ENCODE results near the gene CFTR. TPM values are rescaled to one million over a fixed set of nuclear protein-coding genes. Genes with fewer than 3 reads are reported as not detected.

CFTR gene
- total RNA-seq, 1 experiment from 2014 or later, result 1.2 TPM

- no peak overlapping the region for H3K4me2 ChIP-seq (ENCODE audit: insufficient read depth, insufficient read length, low read length)
- no peak overlapping the region for H4K91ac ChIP-seq (ENCODE audit: insufficient read length, low read depth, low read length)
- H3K79me2 ChIP-seq (ENCODE audit: insufficient read depth, low read length), result no peaks in the 10 kb centered on the region
- H3K56ac ChIP-seq (ENCODE audit: insufficient read length, low read depth, low read length), result no peak overlapping the region
- no peaks in the 10 kb centered on the region for H3K79me1 ChIP-seq (ENCODE audit: insufficient read depth, low read depth, low read length, poor library complexity, severe bottlenecking)
- no peak overlapping the region for H3T11ph ChIP-seq (ENCODE audit: low read length)
- Mint-ChIP-seq H3K27me3 (ENCODE audit: low read depth) (no peaks in the 10 kb centered on the region), H3K4me1 (peaks cover 24 to 25% of the 10 kb centered on the region in 2 experiments), H3K36me3 (ENCODE audit: insufficient read depth in 1 of 3, low read depth in 3 of 3) (no peaks in the 10 kb centered on the region), H3K9me3 (no peaks in the 10 kb centered on the region), H3K4me3 (no peak overlapping the region), H3K27ac (no peak overlapping the region)
- no peak overlapping the region for H2BK20ac ChIP-seq (ENCODE audit: low read depth, low read length, poor library complexity, severe bottlenecking)
- no peak for DNase-seq
- H3K4me1 ChIP-seq (ENCODE audit: insufficient read depth, low read length), result no peaks in the 10 kb centered on the region
- no peak overlapping the region for H2AK5ac ChIP-seq (ENCODE audit: insufficient read length, low read length)
- H2BK5ac ChIP-seq (ENCODE audit: insufficient read length, low read length), result no peak overlapping the region
- H4K20me1 ChIP-seq (ENCODE audit: control insufficient read depth, insufficient read depth, insufficient read length), result no peaks in the 10 kb centered on the region
- no CpG with 5 or more reads among the region's 2 CpGs for WGBS (ENCODE audit: extremely low coverage, insufficient read length, low lambda C conversion rate)
- H2BK15ac ChIP-seq (ENCODE audit: low read depth, low read length), result no peak overlapping the region
- H3K18ac ChIP-seq (ENCODE audit: insufficient read length, low read depth, low read length), result no peak overlapping the region
- H3K4ac ChIP-seq (ENCODE audit: low read depth, low read length), result no peak overlapping the region
- no peak overlapping the region for H2AFZ ChIP-seq (ENCODE audit: low read length)
- no peak overlapping the region for H3K23ac ChIP-seq (ENCODE audit: insufficient read length, low read depth, low read length)
- H4K8ac ChIP-seq (replicated peaks; ENCODE audit: insufficient read length, low read depth, low read length), result no peak overlapping the region
- H3K27me3 ChIP-seq (ENCODE audit: insufficient read depth, low read length), result no peaks in the 10 kb centered on the region
- no peak overlapping the region for H2BK120ac ChIP-seq (ENCODE audit: low read depth, low read length, poor library complexity, severe bottlenecking)
- H2BK12ac ChIP-seq (ENCODE audit: insufficient read length, low read depth, low read length), result no peak overlapping the region
- no peak overlapping the region for H3K27ac ChIP-seq (ENCODE audit: insufficient read length, low read depth, low read length)
- H3K9me3 ChIP-seq (ENCODE audit: control insufficient read depth, low read depth, low read length), result no peaks in the 10 kb centered on the region
- TF ChIP-seq, protein P1, sequence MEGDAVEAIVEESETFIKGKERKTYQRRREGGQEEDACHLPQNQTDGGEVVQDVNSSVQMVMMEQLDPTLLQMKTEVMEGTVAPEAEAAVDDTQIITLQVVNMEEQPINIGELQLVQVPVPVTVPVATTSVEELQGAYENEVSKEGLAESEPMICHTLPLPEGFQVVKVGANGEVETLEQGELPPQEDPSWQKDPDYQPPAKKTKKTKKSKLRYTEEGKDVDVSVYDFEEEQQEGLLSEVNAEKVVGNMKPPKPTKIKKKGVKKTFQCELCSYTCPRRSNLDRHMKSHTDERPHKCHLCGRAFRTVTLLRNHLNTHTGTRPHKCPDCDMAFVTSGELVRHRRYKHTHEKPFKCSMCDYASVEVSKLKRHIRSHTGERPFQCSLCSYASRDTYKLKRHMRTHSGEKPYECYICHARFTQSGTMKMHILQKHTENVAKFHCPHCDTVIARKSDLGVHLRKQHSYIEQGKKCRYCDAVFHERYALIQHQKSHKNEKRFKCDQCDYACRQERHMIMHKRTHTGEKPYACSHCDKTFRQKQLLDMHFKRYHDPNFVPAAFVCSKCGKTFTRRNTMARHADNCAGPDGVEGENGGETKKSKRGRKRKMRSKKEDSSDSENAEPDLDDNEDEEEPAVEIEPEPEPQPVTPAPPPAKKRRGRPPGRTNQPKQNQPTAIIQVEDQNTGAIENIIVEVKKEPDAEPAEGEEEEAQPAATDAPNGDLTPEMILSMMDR (conservative IDR thresholded peaks at IDR 0.05), result no peak
- no peak overlapping the region for H4K5ac ChIP-seq (ENCODE audit: insufficient read length, low read depth, low read length)
- no peak overlapping the region for H3K14ac ChIP-seq (ENCODE audit: insufficient read depth, low read length)
- no peak overlapping the region for H3K9ac ChIP-seq (ENCODE audit: extremely low read depth, insufficient read length, low read length)
- H3K23me2 ChIP-seq (ENCODE audit: insufficient read length, low read depth, low read length, poor library complexity, severe bottlenecking), result no peaks in the 10 kb centered on the region
Measured at GRCh38 chr7:117667456-117667855, 187.6 kb downstream of the CFTR start.
